K562 (cell line): Measurements from ENCODE around the gene NUDT14. TPM values are rescaled to one million over a fixed set of nuclear protein-coding genes. Genes with fewer than 3 reads are reported as not detected.

Source experiments
- GTF2A2 ChIP-seq: IDR thresholded peaks from 2 replicates; pipeline ENCODE4 v1.6.1; 2016; ENCODE audit warnings: mild to moderate bottlenecking, missing genetic modification characterization, missing compliant biosample characterization
- PTTG1 ChIP-seq: fragments of 450-650 bp; IDR thresholded peaks from 2 replicates; pipeline ENCODE4 v1.6.1; 2016; ENCODE audit warnings: low read depth, mild to moderate bottlenecking, missing genetic modification characterization, missing compliant biosample characterization
- RREB1 ChIP-seq: fragments of 250-450 bp; sonication (Bioruptor Pico); IDR thresholded peaks from 2 replicates; pipeline ENCODE4 v1.4.0; 2020
- SMAD4 ChIP-seq: fragments of 250-450 bp; sonication (Bioruptor Pico); conservative IDR thresholded peaks from 2 replicates; pipeline ENCODE4 v1.8.0; 2021; ENCODE audit warnings: inconsistent platforms, mild to moderate bottlenecking, moderate library complexity
- STAG1 ChIP-seq: sonication (generic); formaldehyde crosslinking; IDR thresholded peaks from 2 replicates; pipeline ENCODE4 v1.5.0; 2020; ENCODE audit warnings: missing genetic modification reagents, borderline replicate concordance
- ZBED1 ChIP-seq: IDR thresholded peaks from 2 replicates; pipeline ENCODE4 v1.6.1; 2014
- ZBTB26 ChIP-seq: fragments of 450-650 bp; formaldehyde crosslinking; IDR thresholded peaks from 2 replicates; pipeline ENCODE4 v1.4.0; 2022; ENCODE audit warnings: missing genetic modification characterization
- ZBTB33 ChIP-seq: sonication (generic); formaldehyde crosslinking; IDR thresholded peaks from 2 replicates; pipeline ENCODE4 v1.8.1; 2023; ENCODE audit warnings: mild to moderate bottlenecking, missing genetic modification reagents
- ZNF133 ChIP-seq: fragments of 250-450 bp; sonication (Bioruptor Pico); IDR thresholded peaks from 2 replicates; pipeline ENCODE4 v1.4.0; 2020; ENCODE audit warnings: mild to moderate bottlenecking
- ZNF232 ChIP-seq: sonication (generic); formaldehyde crosslinking; IDR thresholded peaks from 2 replicates; pipeline ENCODE4 v1.8.0; 2022; ENCODE audit warnings: mild to moderate bottlenecking, missing genetic modification reagents
- ZNF609 ChIP-seq: sonication (generic); formaldehyde crosslinking; IDR thresholded peaks from 2 replicates; pipeline ENCODE4 v1.8.1; 2023; ENCODE audit warnings: missing genetic modification reagents, mild to moderate bottlenecking, borderline replicate concordance
- polyA plus RNA-seq, 8 experiments: library from polyadenylated mRNA; depleted of rRNA in 4 of 8; stranded (reverse) in 5 of 8; unstranded in 3 of 8; fragments of >200 nt; fragmentation: Nextera tagmentation in 2 of 8; fragmentation: Illumina TruSeq in 1 of 8; extraction: Ambion mirVana in 2 of 8; extraction: Trizol in 1 of 8; gene quantifications; 2 replicates each; pipeline versions ENCODE4 v1.2.1 to v1.2.3, GENCODE V29; 2011 to 2014; ENCODE audit warnings: inconsistent platforms in 1 of 8, missing spikeins in 1 of 8
- total RNA-seq, 7 experiments: library from RNA; depleted of rRNA in 6 of 7; stranded (reverse); fragments of >200 nt in 6 of 7; fragmentation: Illumina TruSeq in 2 of 7; extraction: Trizol in 2 of 7; gene quantifications; 2 replicates each; pipeline versions ENCODE4 v1.2.1 to v1.2.3, GENCODE V29; 2011 to 2021; ENCODE audit warnings: low replicate concordance in 1 of 7

Gene NUDT14
- total and polyA plus RNA-seq, 9 of the 15 experiments (the other 6 are each of a cell fraction or from before 2014, with no cell fraction given), result 0.14 to 16.3 (median 8.2) TPM

- TF ChIP-seq ZNF609 (CRISPR knock-in tag) (no peak), SMAD4 (CRISPR knock-in tag) (peak; percentile 60), ZBTB33 (no peak), GTF2A2 (no peak), STAG1 (CRISPR knock-in tag) (no peak), ZNF133 (CRISPR knock-in tag) (no peak), RREB1 (CRISPR knock-in tag) (no peak), ZBED1 (no peak), ZNF232 (CRISPR knock-in tag) (no peak), ZBTB26 (CRISPR knock-in tag) (no peak), PTTG1 (tag) (no peak)
Observed at GRCh38 chr14:105167303-105168092, 13.6 kb downstream of the NUDT14 start (continued).
